Activated naive CD8-positive, alpha-beta T cell treated with anti-CD3 and anti-CD28 coated beads, Interleukin-2, amount 10 ng/mL, durations not matched to agents 7 days and 5 days (primary cell): ENCODE measurements around the gene ATP2B2. TPM values are rescaled to one million over a fixed set of nuclear protein-coding genes. Genes with fewer than 3 reads are reported as not detected.

Experiments
- ATAC-seq: fragments of 150-1000 bp; cut with Tn5 transposase; one replicate; pipeline ENCODE4 v1.10.0; 2021; ENCODE audit warnings: low read depth, moderate library complexity
- POLR2A ChIA-PET: fragments of 350-600 bp; sonication (Branson Sonifier 250); formaldehyde crosslinking; loops from one replicate; lab custom pipeline; 2021; ENCODE audit warnings: antibody characterized with exemption; lab: Charles Lee
- DNase-seq: peaks from one replicate; pipeline ENCODE4 v3.0.0; 2021
- H3K27ac Mint-ChIP-seq: one replicate; pipeline ENCODE4 v1.8.0; 2022; ENCODE audit warnings: mild to moderate bottlenecking, mixed read lengths
- H3K27me3 Mint-ChIP-seq: one replicate; pipeline ENCODE4 v1.8.0; 2022; ENCODE audit warnings: mild to moderate bottlenecking, moderate library complexity, mixed read lengths
- H3K36me3 Mint-ChIP-seq: one replicate; pipeline ENCODE4 v1.8.0; 2021; ENCODE audit warnings: mild to moderate bottlenecking, mixed read lengths
- H3K4me1 Mint-ChIP-seq: one replicate; pipeline ENCODE4 v1.8.0; 2021; ENCODE audit warnings: mixed read lengths
- H3K4me3 Mint-ChIP-seq: one replicate; pipeline ENCODE4 v1.8.0; 2022; ENCODE audit warnings: mild to moderate bottlenecking, moderate library complexity, mixed read lengths
- H3K9me3 Mint-ChIP-seq: one replicate; pipeline ENCODE4 v1.8.0; 2021; ENCODE audit warnings: mixed read lengths
- total RNA-seq, 2 experiments: library from RNA; stranded (reverse); gene quantifications; one replicate each; pipeline ENCODE4 v1.2.3, GENCODE V29; 2021

The ATP2B2 gene
- total RNA-seq: not detected

- no peaks in the 10 kb centered on the region for H3K4me1 Mint-ChIP-seq
- H3K27me3 Mint-ChIP-seq: peaks cover 23% of the 10 kb centered on the region
- no peak within 1 kb of the TSS for H3K27ac Mint-ChIP-seq
- ATAC-seq (no peak), DNase-seq (no peak)
- H3K36me3 Mint-ChIP-seq: no peaks in the 10 kb centered on the region
- no peak within 1 kb of the TSS for H3K4me3 Mint-ChIP-seq
- H3K9me3 Mint-ChIP-seq: no peaks in the 10 kb centered on the region
- POLR2A ChIA-PET: no interaction called here
These were observed at the start of gene ATP2B2 for GRCh38 chr3:10505050-10505790. Gene ATP2B2 (minus strand): TSS chr3:10505586. CDS start chr3:10449543, 56,043 bp downstream.

- ATAC-seq: no peak
- Mint-ChIP-seq H3K9me3 (no peaks in the 10 kb centered on the region), H3K36me3 (no peaks in the 10 kb centered on the region), H3K4me3 (no peak overlapping the region), H3K27me3 (peaks cover 10% of the 10 kb centered on the region), H3K4me1 (peaks cover 20% of the 10 kb centered on the region), H3K27ac (no peak overlapping the region)
- DNase-seq: no peak
- POLR2A ChIA-PET: no interaction called here
These were observed 49.4 kb upstream of the ATP2B2 start for GRCh38 chr3:10554746-10555145.

DNA sequence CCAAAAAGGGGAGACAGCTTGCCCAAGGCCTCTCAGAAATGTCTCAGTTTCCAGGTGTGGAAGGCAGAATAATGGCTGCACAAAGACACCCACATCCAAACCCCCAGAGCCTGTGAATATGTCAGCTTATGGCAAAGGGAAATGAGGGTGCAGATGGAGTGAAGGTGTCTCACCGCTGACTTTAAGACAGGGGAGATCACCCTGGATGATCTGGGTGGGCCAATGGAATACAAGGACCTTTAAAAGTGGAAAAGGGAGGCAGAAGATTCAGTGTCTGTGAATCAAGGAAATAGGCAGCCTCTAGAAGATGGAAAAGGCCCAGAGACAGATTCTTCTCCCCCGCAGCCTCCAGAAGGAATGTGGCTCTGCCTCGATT, 48.8 kb upstream of the ATP2B2 start:
- no peak for ATAC-seq
- Mint-ChIP-seq H3K9me3 (no peaks in the 10 kb centered on the region), H3K36me3 (no peaks in the 10 kb centered on the region)

DNA sequence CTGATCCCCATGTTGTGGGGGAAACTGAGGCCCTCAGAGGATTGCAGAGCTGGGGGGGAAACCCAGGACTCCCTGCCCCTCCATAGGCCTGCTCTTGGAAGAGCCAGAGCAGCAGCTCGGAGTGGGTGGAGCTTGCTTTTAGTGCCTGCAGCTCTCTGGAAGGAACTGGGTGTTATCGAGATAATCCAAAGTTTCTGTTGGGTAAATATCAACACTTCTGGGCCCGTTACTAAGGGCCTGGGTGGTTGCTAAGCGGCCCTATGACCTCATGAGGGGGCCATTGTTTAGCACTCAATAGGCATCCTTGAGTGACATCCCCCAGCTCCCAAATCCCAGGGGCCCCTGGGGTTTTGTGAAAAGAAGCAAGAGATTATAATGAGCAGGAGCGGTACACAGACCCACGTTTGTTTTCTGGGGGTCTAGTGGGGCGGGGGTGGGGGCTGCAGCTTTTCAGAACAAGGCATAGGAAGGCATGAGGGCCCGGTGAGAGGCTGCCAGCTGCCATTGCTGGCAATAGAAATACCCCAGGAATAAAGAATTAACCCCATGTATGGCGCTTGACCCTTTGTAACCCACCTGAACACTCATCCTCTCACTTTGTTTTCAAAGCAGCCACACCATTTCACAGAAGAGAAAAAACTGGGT, 48.3 kb upstream of the ATP2B2 start:
- peaks cover 22% of the 10 kb centered on the region for H3K4me1 Mint-ChIP-seq
- POLR2A ChIA-PET: no interaction called here
- DNase-seq (no peak), ATAC-seq (no peak)
- H3K9me3 Mint-ChIP-seq: no peaks in the 10 kb centered on the region
- H3K27ac Mint-ChIP-seq: no peak overlapping the region
- H3K36me3 Mint-ChIP-seq: no peaks in the 10 kb centered on the region
- H3K4me3 Mint-ChIP-seq: no peak overlapping the region
- H3K27me3 Mint-ChIP-seq: peaks cover 10% of the 10 kb centered on the region

More for the DNA sequence above, 48.8 kb upstream of the ATP2B2 start:
- DNase-seq: no peak
- Mint-ChIP-seq H3K27ac (no peak overlapping the region), H3K4me3 (no peak overlapping the region), H3K4me1 (peaks cover 20% of the 10 kb centered on the region), H3K27me3 (peaks cover 10% of the 10 kb centered on the region)
- POLR2A ChIA-PET: no interaction called here

DNA sequence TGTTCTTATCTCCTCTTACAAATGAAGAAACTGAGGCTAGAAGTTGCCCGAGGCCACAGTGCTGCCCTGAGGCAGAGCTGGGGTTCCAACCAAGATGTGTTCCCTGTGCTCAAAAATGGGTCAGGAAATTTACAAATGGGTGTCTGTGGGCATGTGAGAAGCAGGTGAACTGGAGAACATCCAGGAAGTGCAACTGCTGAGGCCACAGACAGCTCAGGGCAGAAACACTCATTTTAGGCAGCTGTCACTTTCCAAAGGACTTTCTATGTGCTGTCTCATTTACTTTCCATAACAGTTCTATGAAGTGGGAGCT, 47.2 kb upstream of the ATP2B2 start:
- Mint-ChIP-seq H3K9me3 (no peaks in the 10 kb centered on the region), H3K27me3 (peaks cover 5% of the 10 kb centered on the region), H3K4me1 (peaks cover 23% of the 10 kb centered on the region), H3K4me3 (peak overlapping the region; percentile 39), H3K36me3 (no peaks in the 10 kb centered on the region), H3K27ac (peak overlapping the region; percentile 60)
- ATAC-seq (peak; percentile 46), DNase-seq (no peak)
- POLR2A ChIA-PET: no interaction called here

- peak overlapping the region; percentile 60 for H3K27ac Mint-ChIP-seq
- peaks cover 20% of the 10 kb centered on the region for H3K4me1 Mint-ChIP-seq
- ATAC-seq (peak; percentile 51), DNase-seq (peak; percentile 57)
- H3K36me3 Mint-ChIP-seq: no peaks in the 10 kb centered on the region
- H3K27me3 Mint-ChIP-seq: peaks cover 2% of the 10 kb centered on the region
- peak overlapping the region; percentile 39 for H3K4me3 Mint-ChIP-seq
- no peaks in the 10 kb centered on the region for H3K9me3 Mint-ChIP-seq
- POLR2A ChIA-PET: no interaction called here
These were observed 46.6 kb upstream of the ATP2B2 start for GRCh38 chr3:10551821-10552630.

DNA sequence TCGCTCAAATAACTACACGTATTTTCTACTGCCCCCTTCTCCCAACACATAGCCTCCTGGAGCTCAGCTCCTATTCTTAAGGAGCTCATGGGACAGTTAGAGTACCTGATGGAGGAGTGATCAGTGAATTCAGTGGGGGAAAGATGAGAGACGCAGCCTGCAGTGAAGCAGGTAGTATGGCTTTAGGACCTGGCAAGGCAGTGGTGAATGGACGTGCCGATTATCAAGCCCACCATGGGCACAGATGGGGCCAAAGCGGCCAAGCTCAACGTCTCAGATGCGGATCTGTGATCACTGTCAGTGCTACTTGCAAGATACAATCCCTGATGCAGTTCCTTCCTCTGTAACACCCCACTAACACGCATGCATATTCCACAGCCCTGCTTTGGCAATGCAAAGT, 45.8 kb upstream of the ATP2B2 start:
- POLR2A ChIA-PET: no interaction called here
- ATAC-seq (no peak), DNase-seq (no peak)
- Mint-ChIP-seq H3K4me1 (peaks cover 20% of the 10 kb centered on the region), H3K9me3 (no peaks in the 10 kb centered on the region), H3K27ac (no peak overlapping the region), H3K36me3 (no peaks in the 10 kb centered on the region), H3K27me3 (peaks cover 2% of the 10 kb centered on the region), H3K4me3 (no peak overlapping the region)

GRCh38 chr3:10550705-10551104, 45.3 kb upstream of the ATP2B2 start:
- peaks cover 2% of the 10 kb centered on the region for H3K27me3 Mint-ChIP-seq
- POLR2A ChIA-PET: no interaction called here
- H3K4me3 Mint-ChIP-seq: no peak overlapping the region
- peaks cover 20% of the 10 kb centered on the region for H3K4me1 Mint-ChIP-seq
- no peak overlapping the region for H3K27ac Mint-ChIP-seq
- H3K36me3 Mint-ChIP-seq: no peaks in the 10 kb centered on the region
- ATAC-seq (no peak), DNase-seq (no peak)
- H3K9me3 Mint-ChIP-seq: no peaks in the 10 kb centered on the region

GRCh38 chr3:10549617-10550230, 44.3 kb upstream of the ATP2B2 start:
- no peak overlapping the region for H3K27ac Mint-ChIP-seq
- no peaks in the 10 kb centered on the region for H3K36me3 Mint-ChIP-seq
- POLR2A ChIA-PET: no interaction called here
- H3K4me3 Mint-ChIP-seq: no peak overlapping the region
- no peak for ATAC-seq
- DNase-seq: no peak
- no peaks in the 10 kb centered on the region for H3K9me3 Mint-ChIP-seq
- peaks cover 20% of the 10 kb centered on the region for H3K4me1 Mint-ChIP-seq
- H3K27me3 Mint-ChIP-seq: peaks cover 2% of the 10 kb centered on the region

GRCh38 chr3:10548992-10549391, 43.6 kb upstream of the ATP2B2 start:
- no peak overlapping the region for H3K27ac Mint-ChIP-seq
- ATAC-seq (no peak), DNase-seq (no peak)
- POLR2A ChIA-PET: no interaction called here
- peaks cover 20% of the 10 kb centered on the region for H3K4me1 Mint-ChIP-seq
- H3K36me3 Mint-ChIP-seq: no peaks in the 10 kb centered on the region
- no peaks in the 10 kb centered on the region for H3K9me3 Mint-ChIP-seq
- H3K27me3 Mint-ChIP-seq: peaks cover 4% of the 10 kb centered on the region
- no peak overlapping the region for H3K4me3 Mint-ChIP-seq

- Mint-ChIP-seq H3K27me3 (peaks cover 7% of the 10 kb centered on the region), H3K4me1 (peaks cover 20% of the 10 kb centered on the region), H3K27ac (no peak overlapping the region), H3K9me3 (peaks cover 1% of the 10 kb centered on the region), H3K4me3 (no peak overlapping the region), H3K36me3 (no peaks in the 10 kb centered on the region)
- no peak for ATAC-seq
- DNase-seq: no peak
- POLR2A ChIA-PET: no interaction called here
These were observed 42.7 kb upstream of the ATP2B2 start for GRCh38 chr3:10547841-10548783.

GRCh38 chr3:10547413-10547812, 42.0 kb upstream of the ATP2B2 start:
- Mint-ChIP-seq H3K36me3 (no peaks in the 10 kb centered on the region), H3K4me3 (no peak overlapping the region), H3K9me3 (peaks cover 6% of the 10 kb centered on the region), H3K27ac (no peak overlapping the region), H3K27me3 (peaks cover 7% of the 10 kb centered on the region), H3K4me1 (peaks cover 15% of the 10 kb centered on the region)
- DNase-seq (no peak), ATAC-seq (no peak)
- POLR2A ChIA-PET: no interaction called here
